Measurements from ENCODE around the gene GALNT3.

GALNT3 gene

GRCh38 chr2:165787334-165787733, 6.7 kb downstream of the GALNT3 start:
- H3K9me3 ChIP-seq (ENCODE audit: control insufficient read depth, insufficient read depth, low read length) = no peaks in the 10 kb centered on the region
- H3K36me3 ChIP-seq (ENCODE audit: insufficient read depth, low read length) = no peaks in the 10 kb centered on the region; the same call in 1 of the 2 replicates
- H3K9ac ChIP-seq (ENCODE audit: low read depth, low read length) = no peak overlapping the region
- peaks cover 17% of the 10 kb centered on the region; the same call in 1 of the 2 replicates for H3K4me1 ChIP-seq (ENCODE audit: insufficient read depth, low read length)

- H3K9ac ChIP-seq (ENCODE audit: low read depth, low read length) = no peak overlapping the region
- H3K36me3 ChIP-seq (ENCODE audit: insufficient read depth, low read length) = no peaks in the 10 kb centered on the region
- peaks cover 18% of the 10 kb centered on the region for H3K4me1 ChIP-seq (ENCODE audit: insufficient read depth, low read length)
- no peaks in the 10 kb centered on the region; the same call in 1 of the 2 replicates for H3K9me3 ChIP-seq (ENCODE audit: control insufficient read depth, insufficient read depth, low read length)
These were observed 14.3 kb downstream of the GALNT3 start for GRCh38 chr2:165779706-165780105.

- Histone ChIP-seq H3K9me3 (ENCODE audit: control insufficient read depth, insufficient read depth, low read length) (no peaks in the 10 kb centered on the region; the same call in 1 of the 2 replicates), H3K9ac (ENCODE audit: low read depth, low read length) (no peak overlapping the region), H3K4me1 (ENCODE audit: insufficient read depth, low read length) (peaks cover 18% of the 10 kb centered on the region), H3K36me3 (ENCODE audit: insufficient read depth, low read length) (no peaks in the 10 kb centered on the region)
These were observed 15.2 kb downstream of the GALNT3 start for GRCh38 chr2:165778653-165779451.

GRCh38 chr2:165778187-165778556, 15.9 kb downstream of the GALNT3 start:
- Histone ChIP-seq H3K9me3 (ENCODE audit: control insufficient read depth, insufficient read depth, low read length) (no peaks in the 10 kb centered on the region; the same call in 1 of the 2 replicates), H3K9ac (ENCODE audit: low read depth, low read length) (no peak overlapping the region), H3K36me3 (ENCODE audit: insufficient read depth, low read length) (no peaks in the 10 kb centered on the region), H3K4me1 (ENCODE audit: insufficient read depth, low read length) (peaks cover 18% of the 10 kb centered on the region)

- H3K36me3 ChIP-seq (ENCODE audit: insufficient read depth, low read length) = no peaks in the 10 kb centered on the region
- no peaks in the 10 kb centered on the region; the same call in 1 of the 2 replicates for H3K9me3 ChIP-seq (ENCODE audit: control insufficient read depth, insufficient read depth, low read length)
- peaks cover 18% of the 10 kb centered on the region for H3K4me1 ChIP-seq (ENCODE audit: insufficient read depth, low read length)
- H3K9ac ChIP-seq (ENCODE audit: low read depth, low read length) = no peak overlapping the region
These were observed 16.4 kb downstream of the GALNT3 start for GRCh38 chr2:165777522-165778186.

DNA sequence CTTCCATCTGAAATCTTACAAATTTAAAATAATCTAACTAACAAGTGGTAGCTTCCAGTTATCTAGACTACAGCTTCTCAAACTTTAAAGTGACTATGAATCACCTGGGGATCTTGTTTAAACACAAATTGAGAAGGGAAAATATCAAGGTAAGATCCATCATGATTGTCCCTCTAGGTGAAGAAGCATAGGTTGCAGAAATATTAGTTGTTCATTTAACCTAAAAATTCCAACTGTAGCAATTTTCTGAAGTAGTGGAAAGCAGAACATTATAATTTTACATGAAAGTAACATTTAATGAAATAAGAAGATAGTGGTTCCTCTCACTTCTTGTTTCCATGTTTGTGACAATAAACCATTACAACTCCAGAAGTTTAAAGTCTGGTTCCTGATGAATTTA, 17.3 kb downstream of the GALNT3 start:
- Histone ChIP-seq H3K9me3 (ENCODE audit: control insufficient read depth, insufficient read depth, low read length) (no peaks in the 10 kb centered on the region; the same call in 1 of the 2 replicates), H3K36me3 (ENCODE audit: insufficient read depth, low read length) (no peaks in the 10 kb centered on the region), H3K9ac (ENCODE audit: low read depth, low read length) (no peak overlapping the region), H3K4me1 (ENCODE audit: insufficient read depth, low read length) (peaks cover 18% of the 10 kb centered on the region)

GRCh38 chr2:165776013-165776412, 18.0 kb downstream of the GALNT3 start:
- Histone ChIP-seq H3K9me3 (ENCODE audit: control insufficient read depth, insufficient read depth, low read length) (no peaks in the 10 kb centered on the region; the same call in 1 of the 2 replicates), H3K4me1 (ENCODE audit: insufficient read depth, low read length) (peaks cover 18% of the 10 kb centered on the region), H3K9ac (ENCODE audit: low read depth, low read length) (no peak overlapping the region), H3K36me3 (ENCODE audit: insufficient read depth, low read length) (no peaks in the 10 kb centered on the region)

DNA sequence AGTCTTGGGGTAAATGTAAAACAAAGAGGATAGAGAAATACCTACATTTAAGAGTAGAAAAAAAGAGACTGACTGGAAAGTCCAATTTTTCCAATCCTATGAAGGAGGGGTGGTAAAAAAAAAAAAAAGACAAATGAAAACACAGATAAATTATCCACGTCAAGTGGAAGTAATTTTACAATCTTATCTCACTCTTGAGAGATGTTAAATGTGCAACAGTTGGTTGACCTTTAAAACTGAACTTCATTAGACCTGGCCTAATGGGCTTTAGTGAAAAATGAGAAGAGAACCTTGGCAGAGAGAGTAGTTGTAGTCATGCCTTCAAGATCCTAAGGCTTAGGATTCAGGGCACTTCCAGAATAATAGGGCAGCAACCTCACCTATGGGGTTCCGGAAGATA, 20.4 kb downstream of the GALNT3 start:
- peaks cover 18% of the 10 kb centered on the region for H3K4me1 ChIP-seq (ENCODE audit: insufficient read depth, low read length)
- no peaks in the 10 kb centered on the region for H3K36me3 ChIP-seq (ENCODE audit: insufficient read depth, low read length)
- no peak overlapping the region for H3K9ac ChIP-seq (ENCODE audit: low read depth, low read length)
- H3K9me3 ChIP-seq (ENCODE audit: control insufficient read depth, insufficient read depth, low read length) = no peaks in the 10 kb centered on the region; the same call in 1 of the 2 replicates

DNA sequence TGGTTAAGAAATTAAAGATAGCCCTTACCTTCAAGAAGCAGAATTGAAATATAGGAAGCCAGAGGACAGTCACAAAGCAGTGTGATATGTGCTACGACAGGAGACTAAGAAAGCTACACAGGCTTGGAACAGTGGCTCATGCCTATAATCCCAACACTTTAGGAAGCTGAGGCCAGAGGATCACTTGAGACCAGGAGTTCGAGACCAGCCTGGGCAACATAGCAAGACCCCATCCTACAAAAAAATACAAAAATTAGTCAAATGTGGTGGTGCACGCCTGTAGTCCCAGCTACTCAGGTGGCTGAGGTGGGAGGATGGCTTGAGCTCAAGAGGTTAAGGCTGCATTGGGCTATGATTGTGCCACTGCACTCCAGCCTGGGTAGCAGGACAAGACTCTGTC, 21.9 kb downstream of the GALNT3 start:
- peaks cover 8% of the 10 kb centered on the region; the same call in 1 of the 2 replicates for H3K4me1 ChIP-seq (ENCODE audit: insufficient read depth, low read length)
- no peaks in the 10 kb centered on the region; the same call in 1 of the 2 replicates for H3K9me3 ChIP-seq (ENCODE audit: control insufficient read depth, insufficient read depth, low read length)
- no peaks in the 10 kb centered on the region for H3K36me3 ChIP-seq (ENCODE audit: insufficient read depth, low read length)
- no peak overlapping the region for H3K9ac ChIP-seq (ENCODE audit: low read depth, low read length)

DNA sequence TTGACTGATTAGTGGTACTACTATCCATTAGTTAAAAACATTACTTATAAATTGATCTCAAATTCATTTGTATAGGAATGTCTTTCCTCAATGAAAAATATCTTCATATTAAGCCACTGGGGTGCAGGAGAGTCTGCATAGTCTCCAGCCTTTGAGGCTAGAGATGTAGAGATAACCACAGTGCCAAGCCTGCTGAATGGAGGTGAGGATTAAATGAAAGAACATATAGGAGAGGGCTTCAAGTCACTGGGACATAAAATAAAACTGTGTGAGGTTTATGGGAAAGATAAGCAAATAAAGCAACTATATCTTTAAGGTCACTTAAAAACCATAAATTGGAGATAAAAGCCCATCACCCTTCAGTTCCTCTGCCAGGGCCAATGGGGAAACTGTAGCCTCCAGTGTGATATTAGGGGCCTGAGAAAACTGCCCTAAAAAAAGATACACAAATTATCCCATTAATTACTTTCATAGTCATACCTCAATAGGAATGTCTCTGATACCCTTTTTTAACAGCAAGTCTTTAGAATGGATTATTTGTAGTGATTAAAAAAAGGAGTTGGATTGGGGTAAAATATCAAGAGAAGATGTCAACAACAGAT, 27.6 kb downstream of the GALNT3 start:
- Histone ChIP-seq H3K36me3 (ENCODE audit: insufficient read depth, low read length) (no peaks in the 10 kb centered on the region), H3K4me1 (ENCODE audit: insufficient read depth, low read length) (peaks cover 20% of the 10 kb centered on the region), H3K9ac (ENCODE audit: low read depth, low read length) (no peak overlapping the region), H3K9me3 (ENCODE audit: control insufficient read depth, insufficient read depth, low read length) (no peaks in the 10 kb centered on the region)

GRCh38 chr2:165762723-165763122, 31.3 kb downstream of the GALNT3 start:
- Histone ChIP-seq H3K9ac (ENCODE audit: low read depth, low read length) (no peak overlapping the region; the same call in 1 of the 2 replicates), H3K4me1 (ENCODE audit: insufficient read depth, low read length) (peaks cover 22% of the 10 kb centered on the region), H3K36me3 (ENCODE audit: insufficient read depth, low read length) (peaks cover 5% of the 10 kb centered on the region; the same call in 1 of the 2 replicates), H3K9me3 (ENCODE audit: control insufficient read depth, insufficient read depth, low read length) (no peaks in the 10 kb centered on the region)

DNA sequence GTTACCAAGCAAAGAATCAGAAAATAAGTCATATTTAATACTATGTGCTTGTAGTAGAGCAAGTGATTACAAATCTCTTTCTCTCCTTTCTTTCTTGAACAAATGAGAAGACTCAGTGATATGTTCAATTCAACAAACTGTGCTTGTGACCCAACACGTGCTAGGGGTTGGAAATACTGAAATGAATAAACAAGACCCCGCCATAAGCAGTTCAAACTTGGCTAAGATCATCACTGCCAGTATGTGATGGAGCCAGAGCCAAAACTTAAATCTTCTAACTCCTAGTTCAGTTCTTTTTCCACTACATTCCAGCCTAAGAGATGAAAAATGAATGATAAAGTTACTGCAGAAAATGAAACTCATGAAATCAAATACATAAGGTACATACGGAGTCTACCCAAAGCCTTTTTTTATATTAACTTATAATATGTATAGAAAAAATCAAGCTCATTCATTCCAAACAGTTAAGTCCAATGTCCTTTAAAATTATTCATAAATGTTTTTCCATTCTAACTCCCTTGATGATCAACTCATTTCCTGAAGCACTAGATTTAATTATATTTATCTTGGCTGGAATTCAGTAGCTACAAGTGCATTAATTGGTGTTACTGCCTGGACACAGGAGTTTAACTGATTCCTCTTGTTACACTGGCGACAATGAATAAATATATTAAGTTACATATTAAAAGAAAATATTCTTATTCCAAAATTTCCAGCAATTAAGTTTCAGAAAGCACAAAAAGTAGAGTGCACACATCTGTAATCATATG, 36.0 kb downstream of the GALNT3 start:
- Histone ChIP-seq H3K36me3 (ENCODE audit: insufficient read depth, low read length) (peaks cover 5% of the 10 kb centered on the region; the same call in 1 of the 2 replicates), H3K9me3 (ENCODE audit: control insufficient read depth, insufficient read depth, low read length) (no peaks in the 10 kb centered on the region), H3K9ac (ENCODE audit: low read depth, low read length) (no peak overlapping the region), H3K4me1 (ENCODE audit: insufficient read depth, low read length) (peaks cover 15% of the 10 kb centered on the region)

DNA sequence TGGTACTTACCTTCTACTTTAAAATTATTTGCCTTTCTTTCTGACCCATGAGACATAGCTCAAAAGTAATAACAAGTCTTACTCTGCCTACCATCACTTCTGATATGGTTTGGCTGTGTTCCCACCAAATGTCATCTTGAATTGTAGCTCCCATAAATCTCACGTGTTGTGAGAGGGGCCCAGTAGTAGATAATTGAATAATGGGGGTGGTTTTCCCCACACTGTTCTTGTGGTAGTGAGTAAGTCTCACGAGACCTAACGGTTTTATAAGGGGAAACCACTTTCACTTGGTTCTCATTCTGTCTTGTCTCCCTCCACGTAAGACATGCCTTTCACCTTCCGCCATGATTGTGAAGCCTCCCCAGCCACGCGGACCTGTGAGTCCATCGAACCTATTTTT, 47.5 kb downstream of the GALNT3 start:
- Histone ChIP-seq H3K36me3 (ENCODE audit: insufficient read depth, low read length) (no peaks in the 10 kb centered on the region; the same call in 1 of the 2 replicates), H3K9me3 (ENCODE audit: control insufficient read depth, insufficient read depth, low read length) (no peaks in the 10 kb centered on the region), H3K4me1 (ENCODE audit: insufficient read depth, low read length) (no peaks in the 10 kb centered on the region), H3K9ac (ENCODE audit: low read depth, low read length) (no peak overlapping the region)

GRCh38 chr2:165745916-165746315, 48.1 kb downstream of the GALNT3 start:
- Histone ChIP-seq H3K4me1 (ENCODE audit: insufficient read depth, low read length) (no peaks in the 10 kb centered on the region), H3K36me3 (ENCODE audit: insufficient read depth, low read length) (no peaks in the 10 kb centered on the region; the same call in 1 of the 2 replicates), H3K9ac (ENCODE audit: low read depth, low read length) (no peak overlapping the region), H3K9me3 (ENCODE audit: control insufficient read depth, insufficient read depth, low read length) (no peaks in the 10 kb centered on the region)
